Measurements from ENCODE around the gene BACE2. TPM values are rescaled to one million over a fixed set of nuclear protein-coding genes. Genes with fewer than 3 reads are reported as not detected.

BACE2 gene
- total RNA-seq, 1 experiment from 2014 or later, result 23.2 TPM

DNA sequence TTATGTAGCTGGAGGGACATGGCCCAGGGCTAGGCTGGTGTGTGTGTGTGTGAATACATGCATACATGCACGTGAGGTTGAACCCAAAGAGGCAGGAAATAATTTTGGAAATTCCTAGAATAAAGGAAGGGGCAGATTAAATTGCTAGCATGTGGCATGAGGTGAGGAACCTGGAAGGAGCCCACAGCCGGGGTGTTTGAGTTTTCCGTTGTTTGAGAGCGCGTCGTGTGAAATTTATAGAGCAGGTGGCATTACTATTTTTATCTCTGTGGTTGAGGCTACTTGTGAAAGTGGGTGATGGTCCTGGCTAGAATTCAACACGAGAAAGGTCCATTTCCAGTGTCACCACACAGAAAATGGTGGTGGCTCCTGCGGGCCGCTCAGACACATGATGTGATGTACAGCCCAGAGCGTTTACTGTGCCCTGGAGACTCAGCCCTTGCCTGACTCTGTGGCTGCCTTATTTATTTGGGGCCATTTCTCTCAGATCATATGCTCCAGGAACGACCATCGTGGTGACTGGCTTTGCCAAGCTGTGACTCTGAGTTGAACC, 48.0 kb downstream of the BACE2 start:
- BruUV-seq (replicated peaks), result no TSS peak
- H3K27me3 ChIP-seq (ENCODE audit: insufficient read depth, low read length), result no peaks in the 10 kb centered on the region
- H3K4me2 ChIP-seq (ENCODE audit: low read length), result no peak overlapping the region
- H3K79me2 ChIP-seq (ENCODE audit: insufficient read depth, low read length), result no peaks in the 10 kb centered on the region
- DNase-seq (ENCODE audit: low read depth, low spot score), result no peak
- no peaks in the 10 kb centered on the region for H3K9me3 ChIP-seq (ENCODE audit: control insufficient read depth in 1 of 2, insufficient read depth in 1 of 2, low read depth in 1 of 2, low read length in 2 of 2)
- intact Hi-C loops (cut with micrococcal nuclease), result no loop called here
- no peak overlapping the region for H3K4me3 ChIP-seq (replicated peaks in 1 of 2; ENCODE audit: low read depth in 1 of 2, low read length in 2 of 2)
- H2AFZ ChIP-seq (ENCODE audit: low read depth, low read length, poor library complexity, severe bottlenecking), result no peak overlapping the region
- H3K27ac ChIP-seq (ENCODE audit: low read depth, low read length), result no peak overlapping the region
- no peaks in the 10 kb centered on the region for H3K9me2 ChIP-seq (ENCODE audit: insufficient read depth)
- H4K20me1 ChIP-seq (ENCODE audit: insufficient read depth), result no peaks in the 10 kb centered on the region
- TF ChIP-seq SIN3A (IDR thresholded peaks at IDR 0.05; ENCODE audit: low read depth), result no peak
- TF ChIP-seq SP1 (IDR thresholded peaks at IDR 0.05; ENCODE audit: low read depth), result no peak
- no peak for TF ChIP-seq YY1 (IDR thresholded peaks at IDR 0.05; ENCODE audit: extremely low read depth, insufficient replicate concordance, low read depth, low read length)
- TF ChIP-seq JUND (IDR thresholded peaks at IDR 0.05), result no peak
- TF ChIP-seq, protein P1, sequence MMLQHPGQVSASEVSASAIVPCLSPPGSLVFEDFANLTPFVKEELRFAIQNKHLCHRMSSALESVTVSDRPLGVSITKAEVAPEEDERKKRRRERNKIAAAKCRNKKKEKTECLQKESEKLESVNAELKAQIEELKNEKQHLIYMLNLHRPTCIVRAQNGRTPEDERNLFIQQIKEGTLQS (IDR thresholded peaks at IDR 0.05), result no peak
- TF ChIP-seq, protein P2, sequence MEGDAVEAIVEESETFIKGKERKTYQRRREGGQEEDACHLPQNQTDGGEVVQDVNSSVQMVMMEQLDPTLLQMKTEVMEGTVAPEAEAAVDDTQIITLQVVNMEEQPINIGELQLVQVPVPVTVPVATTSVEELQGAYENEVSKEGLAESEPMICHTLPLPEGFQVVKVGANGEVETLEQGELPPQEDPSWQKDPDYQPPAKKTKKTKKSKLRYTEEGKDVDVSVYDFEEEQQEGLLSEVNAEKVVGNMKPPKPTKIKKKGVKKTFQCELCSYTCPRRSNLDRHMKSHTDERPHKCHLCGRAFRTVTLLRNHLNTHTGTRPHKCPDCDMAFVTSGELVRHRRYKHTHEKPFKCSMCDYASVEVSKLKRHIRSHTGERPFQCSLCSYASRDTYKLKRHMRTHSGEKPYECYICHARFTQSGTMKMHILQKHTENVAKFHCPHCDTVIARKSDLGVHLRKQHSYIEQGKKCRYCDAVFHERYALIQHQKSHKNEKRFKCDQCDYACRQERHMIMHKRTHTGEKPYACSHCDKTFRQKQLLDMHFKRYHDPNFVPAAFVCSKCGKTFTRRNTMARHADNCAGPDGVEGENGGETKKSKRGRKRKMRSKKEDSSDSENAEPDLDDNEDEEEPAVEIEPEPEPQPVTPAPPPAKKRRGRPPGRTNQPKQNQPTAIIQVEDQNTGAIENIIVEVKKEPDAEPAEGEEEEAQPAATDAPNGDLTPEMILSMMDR (IDR thresholded peaks at IDR 0.05 in 2 of 3, conservative IDR thresholded peaks at IDR 0.05 in 1 of 3; ENCODE audit: borderline replicate concordance in 1 of 3, insufficient read depth in 1 of 3, low read depth in 2 of 3, low read length in 2 of 3), result no peak
- no peak for TF ChIP-seq TCF7L2 (IDR thresholded peaks at IDR 0.05; ENCODE audit: borderline replicate concordance, extremely low read depth, insufficient read depth, insufficient read length)
- TF ChIP-seq, protein P3, sequence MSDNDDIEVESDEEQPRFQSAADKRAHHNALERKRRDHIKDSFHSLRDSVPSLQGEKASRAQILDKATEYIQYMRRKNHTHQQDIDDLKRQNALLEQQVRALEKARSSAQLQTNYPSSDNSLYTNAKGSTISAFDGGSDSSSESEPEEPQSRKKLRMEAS (IDR thresholded peaks at IDR 0.05), result no peak
- TF ChIP-seq, protein P4, sequence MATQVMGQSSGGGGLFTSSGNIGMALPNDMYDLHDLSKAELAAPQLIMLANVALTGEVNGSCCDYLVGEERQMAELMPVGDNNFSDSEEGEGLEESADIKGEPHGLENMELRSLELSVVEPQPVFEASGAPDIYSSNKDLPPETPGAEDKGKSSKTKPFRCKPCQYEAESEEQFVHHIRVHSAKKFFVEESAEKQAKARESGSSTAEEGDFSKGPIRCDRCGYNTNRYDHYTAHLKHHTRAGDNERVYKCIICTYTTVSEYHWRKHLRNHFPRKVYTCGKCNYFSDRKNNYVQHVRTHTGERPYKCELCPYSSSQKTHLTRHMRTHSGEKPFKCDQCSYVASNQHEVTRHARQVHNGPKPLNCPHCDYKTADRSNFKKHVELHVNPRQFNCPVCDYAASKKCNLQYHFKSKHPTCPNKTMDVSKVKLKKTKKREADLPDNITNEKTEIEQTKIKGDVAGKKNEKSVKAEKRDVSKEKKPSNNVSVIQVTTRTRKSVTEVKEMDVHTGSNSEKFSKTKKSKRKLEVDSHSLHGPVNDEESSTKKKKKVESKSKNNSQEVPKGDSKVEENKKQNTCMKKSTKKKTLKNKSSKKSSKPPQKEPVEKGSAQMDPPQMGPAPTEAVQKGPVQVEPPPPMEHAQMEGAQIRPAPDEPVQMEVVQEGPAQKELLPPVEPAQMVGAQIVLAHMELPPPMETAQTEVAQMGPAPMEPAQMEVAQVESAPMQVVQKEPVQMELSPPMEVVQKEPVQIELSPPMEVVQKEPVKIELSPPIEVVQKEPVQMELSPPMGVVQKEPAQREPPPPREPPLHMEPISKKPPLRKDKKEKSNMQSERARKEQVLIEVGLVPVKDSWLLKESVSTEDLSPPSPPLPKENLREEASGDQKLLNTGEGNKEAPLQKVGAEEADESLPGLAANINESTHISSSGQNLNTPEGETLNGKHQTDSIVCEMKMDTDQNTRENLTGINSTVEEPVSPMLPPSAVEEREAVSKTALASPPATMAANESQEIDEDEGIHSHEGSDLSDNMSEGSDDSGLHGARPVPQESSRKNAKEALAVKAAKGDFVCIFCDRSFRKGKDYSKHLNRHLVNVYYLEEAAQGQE (IDR thresholded peaks at IDR 0.05; ENCODE audit: low read depth), result no peak
- TF ChIP-seq SRF (IDR thresholded peaks at IDR 0.05; ENCODE audit: low read depth), result no peak
- TF ChIP-seq CEBPB (IDR thresholded peaks at IDR 0.05; ENCODE audit: low read depth), result no peak
- no peak for TF ChIP-seq RAD21 (IDR thresholded peaks at IDR 0.05; ENCODE audit: low read depth)
- no peak for TF ChIP-seq ZNF274 (IDR thresholded peaks at IDR 0.05; ENCODE audit: low read depth, low read length)
- no peak for TF ChIP-seq EGR1 (IDR thresholded peaks at IDR 0.05; ENCODE audit: low read depth)
- TF ChIP-seq EZH2 (IDR thresholded peaks at IDR 0.05), result no peak
- TF ChIP-seq, protein P5, sequence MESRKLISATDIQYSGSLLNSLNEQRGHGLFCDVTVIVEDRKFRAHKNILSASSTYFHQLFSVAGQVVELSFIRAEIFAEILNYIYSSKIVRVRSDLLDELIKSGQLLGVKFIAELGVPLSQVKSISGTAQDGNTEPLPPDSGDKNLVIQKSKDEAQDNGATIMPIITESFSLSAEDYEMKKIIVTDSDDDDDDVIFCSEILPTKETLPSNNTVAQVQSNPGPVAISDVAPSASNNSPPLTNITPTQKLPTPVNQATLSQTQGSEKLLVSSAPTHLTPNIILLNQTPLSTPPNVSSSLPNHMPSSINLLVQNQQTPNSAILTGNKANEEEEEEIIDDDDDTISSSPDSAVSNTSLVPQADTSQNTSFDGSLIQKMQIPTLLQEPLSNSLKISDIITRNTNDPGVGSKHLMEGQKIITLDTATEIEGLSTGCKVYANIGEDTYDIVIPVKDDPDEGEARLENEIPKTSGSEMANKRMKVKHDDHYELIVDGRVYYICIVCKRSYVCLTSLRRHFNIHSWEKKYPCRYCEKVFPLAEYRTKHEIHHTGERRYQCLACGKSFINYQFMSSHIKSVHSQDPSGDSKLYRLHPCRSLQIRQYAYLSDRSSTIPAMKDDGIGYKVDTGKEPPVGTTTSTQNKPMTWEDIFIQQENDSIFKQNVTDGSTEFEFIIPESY (IDR thresholded peaks at IDR 0.05; ENCODE audit: extremely low read depth, insufficient replicate concordance, low read length), result no peak
- no peak for ATAC-seq
- ChIA-PET RAD21 (ENCODE audit: low non-redundant PET in 1 of 2, low total read pairs in 2 of 2, uncharacterized antibody in 2 of 2, unreplicated experiment in 2 of 2) (no interaction called here), CTCF (no interaction called here), POLR2A (no interaction called here)
- H3K4me1 ChIP-seq (ENCODE audit: control insufficient read depth in 1 of 2, insufficient read depth in 2 of 2, low read length in 2 of 2), result no peaks in the 10 kb centered on the region
- H3K9ac ChIP-seq (ENCODE audit: low read length), result no peak overlapping the region
- no peaks in the 10 kb centered on the region for H3K36me3 ChIP-seq (ENCODE audit: control insufficient read depth in 1 of 2, insufficient read depth in 2 of 2, low read length in 2 of 2)

Measured in HCT116 (cell line).